B cell (primary cell): ENCODE data around the gene SPATA32. TPM values are rescaled to one million over a fixed set of nuclear protein-coding genes. Genes with fewer than 3 reads are reported as not detected.
A peak's percentile ranks its signal among the peaks of the same experiment; 100 is the strongest.

ENCODE experiments used
- ATAC-seq: fragments of 200-7000 bp; cut with Tn5 transposase; one replicate; pipeline ENCODE4 v1.10.0; 2021; ENCODE audit warnings: low read depth, mild to moderate bottlenecking, moderate number of reproducible peaks, moderate library complexity
- CTCF ChIA-PET: fragments of 350-600 bp; sonication (Branson Sonifier 250); formaldehyde crosslinking; loops from one replicate; lab custom pipeline; 2021; ENCODE audit warnings: antibody characterized with exemption, inconsistent platforms; lab: Charles Lee
- POLR2A ChIA-PET: fragments of 350-600 bp; sonication (Branson Sonifier 250); formaldehyde crosslinking; loops from one replicate; lab custom pipeline; 2021; ENCODE audit warnings: antibody characterized with exemption; lab: Charles Lee
- DNase-seq: peaks from one replicate; pipeline ENCODE4 v3.0.0; 2013
- H2AFZ ChIP-seq: 2 replicates; pipeline ENCODE4 v1.6.1; 2012; ENCODE audit warnings: mild to moderate bottlenecking, low read depth, low read length; ENCODE audit not compliant: insufficient read depth, poor library complexity, severe bottlenecking
- H3K27ac ChIP-seq, 2 donors: 1 replicate in 1 of 2; 2 replicates in 1 of 2; pipeline ENCODE4 v1.5.1; 2012 to 2013; ENCODE audit warnings: low read length in 2 of 2, mild to moderate bottlenecking in 2 of 2, moderate library complexity in 1 of 2
- H3K27me3 ChIP-seq, 4 experiments: fragments of 200-600 bp in 1 of 4; sonication (generic) in 1 of 4; replicated peaks in 1 of 4; 1 replicate in 2 of 4; 2 replicates in 2 of 4; pipeline versions ENCODE4 v1.6.1 to v1.7.0; 2013 to 2016; ENCODE audit warnings: low read length in 3 of 4, mild to moderate bottlenecking in 2 of 4, mixed read lengths in 1 of 4, moderate library complexity in 1 of 4; ENCODE audit not compliant: insufficient read depth in 4 of 4, control insufficient read depth in 3 of 4; ENCODE audit errors: control extremely low read depth in 1 of 4
- H3K36me3 ChIP-seq, 2 experiments: replicated peaks in 1 of 2; 1 replicate in 1 of 2; 2 replicates in 1 of 2; pipeline versions ENCODE4 v1.6.1 to v1.7.1; 2013; ENCODE audit warnings: low read length in 1 of 2; ENCODE audit not compliant: insufficient read depth in 2 of 2, control insufficient read depth in 1 of 2; ENCODE audit errors: control extremely low read depth in 1 of 2, extremely low read depth in 1 of 2
- H3K4me1 ChIP-seq, 2 donors: fragments of 200-600 bp in 1 of 2; sonication (generic) in 1 of 2; 1 replicate in 1 of 2; 2 replicates in 1 of 2; pipeline versions ENCODE4 v1.5.1 to v1.6.1; 2013 to 2017; ENCODE audit warnings: low read length in 2 of 2; ENCODE audit not compliant: control insufficient read depth in 2 of 2, insufficient read depth in 2 of 2
- H3K4me2 ChIP-seq: replicated peaks from 2 replicates; pipeline ENCODE3; 2012; ENCODE audit warnings: mild to moderate bottlenecking, low read depth, low read length; ENCODE audit not compliant: poor library complexity, severe bottlenecking
- H3K4me3 ChIP-seq, 5 experiments: fragments of 200-600 bp in 1 of 5; sonication (generic) in 1 of 5; 1 replicate in 3 of 5; 2 replicates in 2 of 5; pipeline versions ENCODE4 v1.5.1 to v1.7.0; 2011 to 2016; ENCODE audit warnings: low read length in 4 of 5, mild to moderate bottlenecking in 4 of 5, low read depth in 2 of 5, control low read depth in 1 of 5, moderate library complexity in 1 of 5; ENCODE audit not compliant: insufficient read depth in 1 of 5; ENCODE audit errors: control extremely low read depth in 1 of 5, extremely low read depth in 1 of 5
- H3K79me2 ChIP-seq: fragments of 200-600 bp; sonication (generic); one replicate; pipeline ENCODE4 v1.6.0; 2016; ENCODE audit warnings: low read length; ENCODE audit not compliant: control insufficient read depth, insufficient read depth
- H3K9ac ChIP-seq: fragments of 200-600 bp; sonication (generic); 2 replicates; pipeline ENCODE4 v1.6.1; 2017; ENCODE audit warnings: mild to moderate bottlenecking, low read length, moderate library complexity
- H3K9me3 ChIP-seq, 3 donors: one replicate each; pipeline versions ENCODE4 v1.6.1 to v1.7.1; 2013; ENCODE audit warnings: low read length in 2 of 3; ENCODE audit not compliant: control insufficient read depth in 2 of 3, insufficient read depth in 1 of 3; ENCODE audit errors: control extremely low read depth in 1 of 3
- H4K20me1 ChIP-seq: 2 replicates; pipeline ENCODE4 v1.6.0; 2012; ENCODE audit warnings: mild to moderate bottlenecking, low read length; ENCODE audit not compliant: insufficient read depth, control insufficient read depth, poor library complexity, severe bottlenecking
- H3K27ac Mint-ChIP-seq: one replicate; pipeline ENCODE4 v1.8.0; 2021; ENCODE audit warnings: mixed read lengths
- H3K27me3 Mint-ChIP-seq: one replicate; pipeline ENCODE4 v1.8.0; 2021; ENCODE audit warnings: mixed read lengths
- H3K4me1 Mint-ChIP-seq: one replicate; pipeline ENCODE4 v1.8.0; 2021; ENCODE audit warnings: mixed read lengths
- H3K4me3 Mint-ChIP-seq: one replicate; pipeline ENCODE4 v1.8.0; 2021; ENCODE audit warnings: mixed read lengths
- H3K9me3 Mint-ChIP-seq: one replicate; pipeline ENCODE4 v1.8.0; 2022; ENCODE audit warnings: mixed read lengths; ENCODE audit not compliant: insufficient read depth
- EZH2 ChIP-seq: IDR thresholded peaks from 2 replicates; pipeline ENCODE4 v1.6.1; 2012; ENCODE audit warnings: borderline replicate concordance, low read depth, mild to moderate bottlenecking, moderate library complexity, low read length; ENCODE audit not compliant: insufficient read depth, poor library complexity, severe bottlenecking
- WGBS: methylation state at CpG from one replicate; pipeline ENCODE4 v1.1.5; 2013; ENCODE audit warnings: missing lambda C conversion rate; ENCODE audit not compliant: insufficient coverage; 5-methylcytosine and 5-hydroxymethylcytosine counted together
- intact Hi-C: fragments of 100-400 bp; cut with micrococcal nuclease; formaldehyde crosslinking; loops from one replicate; pipeline ENCODE4 v1.10.0; 2022
- polyA plus RNA-seq: library from polyadenylated mRNA; depleted of rRNA; stranded (reverse); fragments of >200 nt; gene quantifications from 2 replicates; pipeline ENCODE4 v1.2.3, GENCODE V29; 2012
- total RNA-seq, 2 donors: library from RNA; stranded (reverse); fragments of 120-200 nt in 1 of 2; gene quantifications; 1 replicate in 1 of 2; 2 replicates in 1 of 2; pipeline versions ENCODE4 v1.2.3 to v1.2.4, GENCODE V29; 2013 to 2022
- TF ChIP-seq, protein P1 (sequence below): fragments of 200-600 bp; IDR thresholded peaks from one replicate; pipeline ENCODE4 v1.8.0; 2022; ENCODE audit warnings: antibody characterized with exemption, mild to moderate bottlenecking

Gene SPATA32
- total and polyA plus RNA-seq, 2 donors (not counting 1 experiment from before 2014, with no cell fraction given), result 0.12 to 0.52 TPM

DNA sequence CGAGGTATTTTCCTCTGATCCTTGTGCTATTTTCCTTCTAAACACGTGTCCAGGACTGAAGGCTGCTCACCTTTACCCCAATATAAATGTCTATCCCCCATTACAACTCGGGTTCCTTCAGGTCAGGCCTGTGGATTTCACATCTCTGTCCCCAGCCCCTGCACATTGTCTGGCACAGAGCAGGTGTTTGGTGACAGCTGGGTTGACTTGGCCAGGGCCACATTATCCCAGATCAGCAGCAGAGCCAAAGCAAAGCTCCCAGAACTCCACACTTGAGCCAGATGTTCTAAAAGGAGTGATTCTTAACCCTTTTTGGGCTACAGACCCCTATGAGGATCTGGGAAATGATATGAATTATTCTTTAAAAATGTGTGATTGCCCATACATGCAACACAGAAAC is 18.0 kb upstream of the SPATA32 start:
- intact Hi-C loops, result no loop called here
- Histone ChIP-seq H3K27ac (no peak overlapping the region), H3K4me1 (peaks cover 4 to 13% of the 10 kb centered on the region in 2 donors), H3K9ac (no peak overlapping the region), H3K4me3 (no peak overlapping the region), H4K20me1 (peaks cover 15% of the 10 kb centered on the region), H2AFZ (no peak overlapping the region), H3K4me2 (no peak overlapping the region), H3K27me3 (no peaks in the 10 kb centered on the region), H3K79me2 (peaks cover 35% of the 10 kb centered on the region), H3K9me3 (no peaks in the 10 kb centered on the region), H3K36me3 (peaks cover 4 to 44% of the 10 kb centered on the region in 2 experiments)
- H3K4me1 Mint-ChIP-seq, result peaks cover 10% of the 10 kb centered on the region
- ATAC-seq, result no peak
- POLR2A ChIA-PET, result interaction anchor here (0.7 kb wide), 2 partner anchors 35 to 121 kb away, joined by 3 to 8 read pairs; no protein-coding TSS in a partner anchor
- no peaks in the 10 kb centered on the region for H3K27me3 Mint-ChIP-seq
- no peak overlapping the region for H3K4me3 Mint-ChIP-seq
- no peak for DNase-seq
- no peaks in the 10 kb centered on the region for H3K9me3 Mint-ChIP-seq
- no peak overlapping the region for H3K27ac Mint-ChIP-seq
- TF ChIP-seq EZH2, result no peak
- TF ChIP-seq, protein P1, sequence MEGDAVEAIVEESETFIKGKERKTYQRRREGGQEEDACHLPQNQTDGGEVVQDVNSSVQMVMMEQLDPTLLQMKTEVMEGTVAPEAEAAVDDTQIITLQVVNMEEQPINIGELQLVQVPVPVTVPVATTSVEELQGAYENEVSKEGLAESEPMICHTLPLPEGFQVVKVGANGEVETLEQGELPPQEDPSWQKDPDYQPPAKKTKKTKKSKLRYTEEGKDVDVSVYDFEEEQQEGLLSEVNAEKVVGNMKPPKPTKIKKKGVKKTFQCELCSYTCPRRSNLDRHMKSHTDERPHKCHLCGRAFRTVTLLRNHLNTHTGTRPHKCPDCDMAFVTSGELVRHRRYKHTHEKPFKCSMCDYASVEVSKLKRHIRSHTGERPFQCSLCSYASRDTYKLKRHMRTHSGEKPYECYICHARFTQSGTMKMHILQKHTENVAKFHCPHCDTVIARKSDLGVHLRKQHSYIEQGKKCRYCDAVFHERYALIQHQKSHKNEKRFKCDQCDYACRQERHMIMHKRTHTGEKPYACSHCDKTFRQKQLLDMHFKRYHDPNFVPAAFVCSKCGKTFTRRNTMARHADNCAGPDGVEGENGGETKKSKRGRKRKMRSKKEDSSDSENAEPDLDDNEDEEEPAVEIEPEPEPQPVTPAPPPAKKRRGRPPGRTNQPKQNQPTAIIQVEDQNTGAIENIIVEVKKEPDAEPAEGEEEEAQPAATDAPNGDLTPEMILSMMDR, result no peak
- 97% methylated on average over 3 of the region's 3 CpGs for WGBS
- CTCF ChIA-PET, result interaction anchor here (3.4 to 17.0 kb wide), 3 partner anchors 8 to 109 kb away, joined by 19 to 520 read pairs (median 207); partner anchors contain the start of gene MAP3K14

DNA sequence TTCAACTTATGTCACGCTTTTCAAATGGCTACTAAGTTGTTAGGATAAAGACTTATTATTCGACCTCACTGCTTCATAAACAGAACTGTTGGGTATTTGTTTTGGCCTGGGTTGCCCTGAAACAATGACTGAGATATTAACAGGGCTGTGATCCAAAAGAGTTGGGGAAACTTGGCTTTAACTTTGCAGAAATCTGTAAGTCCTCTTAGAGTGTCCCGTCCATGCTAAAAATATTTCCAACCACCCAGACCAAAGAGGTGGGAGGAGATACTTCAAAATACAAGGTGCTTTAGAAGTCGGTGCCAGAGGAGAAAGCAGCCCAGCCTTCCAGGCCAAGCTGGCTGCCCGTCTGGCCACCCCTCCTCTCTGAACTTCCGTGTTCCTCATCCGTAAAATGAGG is 16.1 kb upstream of the SPATA32 start:
- Mint-ChIP-seq H3K4me1 (peaks cover 6% of the 10 kb centered on the region), H3K27ac (peak overlapping the region; percentile 41), H3K9me3 (no peaks in the 10 kb centered on the region), H3K27me3 (no peaks in the 10 kb centered on the region), H3K4me3 (no peak overlapping the region)
- peaks cover 31% of the 10 kb centered on the region for H4K20me1 ChIP-seq
- intact Hi-C loops, result loop anchor here (1.0 to 2.0 kb wide), 4 partner anchors 39 to 107 kb away; partner anchors contain the start of gene MAP3K14
- H3K27ac ChIP-seq, result no peak overlapping the region
- no peaks in the 10 kb centered on the region for H3K27me3 ChIP-seq
- H3K9ac ChIP-seq, result no peak overlapping the region
- H2AFZ ChIP-seq, result no peak overlapping the region
- no peak overlapping the region for H3K4me3 ChIP-seq
- ChIA-PET CTCF (interaction anchor here (0.8 to 17.0 kb wide), 39 partner anchors 9 to 554 kb away, joined by 3 to 520 read pairs (median 6); partner anchors contain the start of genes ACBD4, FMNL1, HEXIM2 and MAP3K14), POLR2A (interaction anchor here (0.7 to 2.1 kb wide), 4 partner anchors 35 to 110 kb away, joined by 3 to 18 read pairs (median 5); partner anchors contain the start of gene MAP3K14)
- no peak for TF ChIP-seq EZH2
- TF ChIP-seq, protein P1, result no peak
- H3K79me2 ChIP-seq, result peaks cover 33% of the 10 kb centered on the region
- H3K4me1 ChIP-seq, result peaks cover 4 to 5% of the 10 kb centered on the region in 2 donors
- H3K4me2 ChIP-seq, result no peak overlapping the region
- DNase-seq (no peak), ATAC-seq (no peak)
- peaks cover 2 to 42% of the 10 kb centered on the region in 2 experiments for H3K36me3 ChIP-seq
- H3K9me3 ChIP-seq, result no peaks in the 10 kb centered on the region
- 100% methylated on average over 4 of the region's 7 CpGs for WGBS
